Thyroid gland (tissue), 4 donors: ENCODE data around the gene EYA4.

Experiments used
- CTCF ChIP-seq, 6 experiments: fragments of 200-600 bp in 3 of 6; fragments of 450-650 bp in 3 of 6; sonication (generic) in 3 of 6; IDR thresholded peaks; one replicate each; pipeline ENCODE4 v1.5.1; 2016 to 2019; ENCODE audit warnings: antibody characterized with exemption in 6 of 6, mild to moderate bottlenecking in 2 of 6, inconsistent platforms in 1 of 6, moderate library complexity in 1 of 6
- POLR2A ChIP-seq, 2 donors: fragments of 450-650 bp; IDR thresholded peaks; one replicate each; pipeline ENCODE4 v1.6.1; 2017; ENCODE audit warnings: antibody characterized with exemption in 2 of 2, mild to moderate bottlenecking in 2 of 2, moderate library complexity in 1 of 2

GRCh38 chr6:133392015-133392414, 150.9 kb downstream of the EYA4 start:
- TF ChIP-seq POLR2A (IDR thresholded peaks at IDR 0.05): no peak
- TF ChIP-seq CTCF (IDR thresholded peaks at IDR 0.05): no peak
